ENCODE results near the gene SLC25A5.

DNA sequence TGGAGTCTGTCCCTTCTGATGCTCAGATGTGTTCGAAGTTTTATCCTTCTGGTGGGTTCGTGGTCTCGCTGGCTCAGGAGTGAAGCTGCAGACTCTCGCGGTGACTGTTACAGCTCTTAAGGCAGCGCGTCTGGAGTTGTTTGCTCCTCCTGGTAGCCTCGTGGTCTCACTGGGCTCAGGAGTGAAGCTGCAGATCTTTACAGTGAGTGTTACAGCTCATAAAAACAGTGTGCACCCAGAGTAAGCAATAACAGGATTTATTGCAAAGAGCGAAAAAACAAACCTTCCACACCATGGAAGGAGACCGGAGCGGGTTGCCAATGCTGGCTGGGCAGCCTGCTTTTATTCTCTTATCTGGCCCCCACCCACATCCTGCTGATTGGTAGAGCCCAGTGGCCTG, 18.5 kb downstream of the SLC25A5 start:
- no peak for TF ChIP-seq TAF1 (IDR thresholded peaks at IDR 0.05; ENCODE audit: low read depth)
- no peak for TF ChIP-seq POLR2AphosphoS5 (IDR thresholded peaks at IDR 0.05)
- no peak for TF ChIP-seq RAD21 (conservative IDR thresholded peaks at IDR 0.05)
- TF ChIP-seq EZH2 (IDR thresholded peaks at IDR 0.05; ENCODE audit: borderline replicate concordance, insufficient read depth, low read length, poor library complexity, severe bottlenecking): no peak
- TF ChIP-seq, protein P1, sequence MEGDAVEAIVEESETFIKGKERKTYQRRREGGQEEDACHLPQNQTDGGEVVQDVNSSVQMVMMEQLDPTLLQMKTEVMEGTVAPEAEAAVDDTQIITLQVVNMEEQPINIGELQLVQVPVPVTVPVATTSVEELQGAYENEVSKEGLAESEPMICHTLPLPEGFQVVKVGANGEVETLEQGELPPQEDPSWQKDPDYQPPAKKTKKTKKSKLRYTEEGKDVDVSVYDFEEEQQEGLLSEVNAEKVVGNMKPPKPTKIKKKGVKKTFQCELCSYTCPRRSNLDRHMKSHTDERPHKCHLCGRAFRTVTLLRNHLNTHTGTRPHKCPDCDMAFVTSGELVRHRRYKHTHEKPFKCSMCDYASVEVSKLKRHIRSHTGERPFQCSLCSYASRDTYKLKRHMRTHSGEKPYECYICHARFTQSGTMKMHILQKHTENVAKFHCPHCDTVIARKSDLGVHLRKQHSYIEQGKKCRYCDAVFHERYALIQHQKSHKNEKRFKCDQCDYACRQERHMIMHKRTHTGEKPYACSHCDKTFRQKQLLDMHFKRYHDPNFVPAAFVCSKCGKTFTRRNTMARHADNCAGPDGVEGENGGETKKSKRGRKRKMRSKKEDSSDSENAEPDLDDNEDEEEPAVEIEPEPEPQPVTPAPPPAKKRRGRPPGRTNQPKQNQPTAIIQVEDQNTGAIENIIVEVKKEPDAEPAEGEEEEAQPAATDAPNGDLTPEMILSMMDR (IDR thresholded peaks at IDR 0.05; ENCODE audit: poor library complexity, severe bottlenecking): no peak
- TF ChIP-seq REST (IDR thresholded peaks at IDR 0.05; ENCODE audit: borderline replicate concordance): no peak
- TF ChIP-seq SMC3 (conservative IDR thresholded peaks at IDR 0.05; ENCODE audit: poor library complexity): no peak
